ENCODE data around the gene SYN1.

The SYN1 gene

DNA sequence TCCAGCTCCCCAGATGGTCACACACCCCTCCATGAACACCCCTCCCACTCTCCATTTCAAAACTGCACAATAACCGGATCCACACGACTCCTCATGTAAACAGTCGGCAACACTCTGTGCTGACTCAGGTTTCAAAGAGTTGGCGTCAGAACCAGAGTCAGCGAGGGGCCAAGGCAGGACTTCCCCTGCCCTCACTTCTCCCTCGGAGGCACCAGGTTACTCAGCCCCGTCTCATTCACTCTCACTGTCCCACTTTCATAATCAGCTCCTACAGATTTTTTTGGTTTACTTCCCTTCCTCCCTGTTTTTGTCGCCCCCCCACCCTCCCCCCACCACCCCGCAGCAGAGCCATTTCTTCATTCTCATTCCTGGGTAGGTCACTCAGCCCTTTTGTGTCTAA lies 40.1 kb downstream of the SYN1 start:
- Mint-ChIP-seq H3K4me1 (ENCODE audit: low read depth) (peaks cover 67% of the 10 kb centered on the region), H3K36me3 (ENCODE audit: low read depth) (peaks cover 14% of the 10 kb centered on the region), H3K27ac (peak overlapping the region; percentile 79), H3K27me3 (peaks cover 16% of the 10 kb centered on the region), H3K4me3 (peak overlapping the region; percentile 59), H3K9me3 (no peaks in the 10 kb centered on the region)
- intact Hi-C loops (cut with micrococcal nuclease) = no loop called here

DNA sequence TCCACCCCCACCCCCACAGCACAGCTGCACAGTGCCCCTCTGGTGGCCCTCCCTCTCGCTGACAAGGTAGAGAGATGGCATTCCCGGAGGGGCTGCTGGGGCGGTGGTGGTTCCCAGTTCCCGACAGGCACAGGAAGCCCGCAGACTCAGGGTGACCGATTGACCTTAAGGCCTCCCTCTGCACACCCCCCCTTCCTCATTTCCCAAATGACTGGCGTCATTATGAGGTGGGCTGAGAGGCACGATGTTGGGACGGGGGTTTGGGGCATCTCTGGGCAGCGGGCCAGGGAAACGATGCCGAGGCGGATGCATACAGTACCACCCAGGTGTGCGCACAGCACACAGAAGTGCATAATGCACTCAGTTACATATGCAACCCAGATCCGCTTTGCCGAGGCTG lies 41.0 kb downstream of the SYN1 start:
- peak overlapping the region; percentile 79 for H3K27ac Mint-ChIP-seq
- peaks cover 21% of the 10 kb centered on the region for H3K27me3 Mint-ChIP-seq
- H3K9me3 Mint-ChIP-seq = no peaks in the 10 kb centered on the region
- no peak overlapping the region for H3K4me3 Mint-ChIP-seq
- peaks cover 7% of the 10 kb centered on the region for H3K36me3 Mint-ChIP-seq (ENCODE audit: low read depth)
- peaks cover 61% of the 10 kb centered on the region for H3K4me1 Mint-ChIP-seq (ENCODE audit: low read depth)
- intact Hi-C loops (cut with micrococcal nuclease) = no loop called here

GRCh38 chrX:47577901-47578300 lies 41.8 kb downstream of the SYN1 start:
- Mint-ChIP-seq H3K27ac (peak overlapping the region; percentile 79), H3K4me3 (no peak overlapping the region), H3K27me3 (peaks cover 26% of the 10 kb centered on the region), H3K9me3 (no peaks in the 10 kb centered on the region), H3K4me1 (ENCODE audit: low read depth) (peaks cover 61% of the 10 kb centered on the region), H3K36me3 (ENCODE audit: low read depth) (no peaks in the 10 kb centered on the region)
- intact Hi-C loops (cut with micrococcal nuclease) = no loop called here

DNA sequence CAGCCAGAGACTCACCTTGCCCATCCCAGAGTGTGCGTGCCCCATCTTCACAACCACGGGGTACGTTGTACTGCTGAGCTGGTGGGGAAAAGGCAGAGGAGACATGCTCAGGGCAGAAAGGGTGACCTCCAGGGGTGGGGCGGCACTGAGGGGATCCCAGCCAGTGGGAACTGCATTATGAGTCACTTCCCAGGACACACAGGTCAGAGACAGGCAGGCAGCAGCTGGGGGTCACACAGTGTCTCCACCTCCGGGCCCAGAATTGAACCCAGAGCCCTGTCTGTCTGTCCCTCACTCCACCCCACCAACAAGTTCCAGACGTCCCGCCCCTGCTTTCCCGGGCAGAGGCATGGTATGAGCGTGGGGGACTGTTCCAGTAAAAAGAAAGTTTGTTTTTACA lies 42.2 kb downstream of the SYN1 start:
- H3K4me3 Mint-ChIP-seq = no peak overlapping the region

GRCh38 chrX:47576021-47576898 lies 43.4 kb downstream of the SYN1 start:
- intact Hi-C loops (cut with micrococcal nuclease) = no loop called here
- no peaks in the 10 kb centered on the region for H3K9me3 Mint-ChIP-seq
- H3K27me3 Mint-ChIP-seq = peaks cover 26% of the 10 kb centered on the region
- H3K4me1 Mint-ChIP-seq (ENCODE audit: low read depth) = peaks cover 62% of the 10 kb centered on the region
- H3K4me3 Mint-ChIP-seq = no peak overlapping the region
- H3K27ac Mint-ChIP-seq = no peak overlapping the region
- H3K36me3 Mint-ChIP-seq (ENCODE audit: low read depth) = peaks cover 12% of the 10 kb centered on the region

More for the DNA sequence above, 42.2 kb downstream of the SYN1 start:
- intact Hi-C loops (cut with micrococcal nuclease) = no loop called here
- Mint-ChIP-seq H3K27me3 (peaks cover 26% of the 10 kb centered on the region), H3K4me1 (ENCODE audit: low read depth) (peaks cover 62% of the 10 kb centered on the region), H3K36me3 (ENCODE audit: low read depth) (peaks cover under 1% of the 10 kb centered on the region), H3K27ac (no peak overlapping the region), H3K9me3 (no peaks in the 10 kb centered on the region)

GRCh38 chrX:47574547-47575301 lies 44.9 kb downstream of the SYN1 start:
- H3K27me3 Mint-ChIP-seq = peaks cover 26% of the 10 kb centered on the region
- no peak overlapping the region for H3K4me3 Mint-ChIP-seq
- H3K4me1 Mint-ChIP-seq (ENCODE audit: low read depth) = peaks cover 68% of the 10 kb centered on the region
- no peaks in the 10 kb centered on the region for H3K9me3 Mint-ChIP-seq
- intact Hi-C loops (cut with micrococcal nuclease) = no loop called here
- H3K27ac Mint-ChIP-seq = no peak overlapping the region
- peaks cover 28% of the 10 kb centered on the region for H3K36me3 Mint-ChIP-seq (ENCODE audit: low read depth)

DNA sequence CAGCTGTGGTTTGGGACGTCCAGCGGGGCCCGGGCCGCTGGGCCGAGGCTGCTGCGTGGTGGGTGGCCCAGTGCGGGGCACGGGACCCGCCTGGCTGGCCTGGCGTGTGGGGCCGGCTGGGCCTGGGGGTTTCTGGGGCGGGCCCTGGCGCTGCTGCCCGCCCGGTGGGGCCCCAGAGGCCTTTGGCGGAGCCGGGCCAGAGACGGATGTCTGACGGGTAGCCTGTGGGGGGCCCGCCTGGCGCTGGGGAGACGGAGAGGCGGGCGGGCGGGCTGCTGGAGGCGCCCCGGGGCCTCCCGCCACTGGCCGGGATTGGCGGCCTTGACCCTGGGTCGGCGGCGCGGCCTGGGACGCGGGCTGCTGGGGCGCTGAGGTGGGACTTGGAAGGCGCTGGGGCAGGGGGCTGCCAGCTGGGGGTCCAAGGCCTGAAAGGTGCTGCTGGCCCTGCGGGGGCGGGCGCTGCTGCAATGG lies 45.5 kb downstream of the SYN1 start:
- intact Hi-C loops (cut with micrococcal nuclease) = no loop called here
- Mint-ChIP-seq H3K4me1 (ENCODE audit: low read depth) (peaks cover 62% of the 10 kb centered on the region), H3K9me3 (no peaks in the 10 kb centered on the region), H3K4me3 (peak overlapping the region; percentile 26), H3K27ac (peak overlapping the region; percentile 19), H3K27me3 (peaks cover 26% of the 10 kb centered on the region), H3K36me3 (ENCODE audit: low read depth) (peaks cover 34% of the 10 kb centered on the region)

DNA sequence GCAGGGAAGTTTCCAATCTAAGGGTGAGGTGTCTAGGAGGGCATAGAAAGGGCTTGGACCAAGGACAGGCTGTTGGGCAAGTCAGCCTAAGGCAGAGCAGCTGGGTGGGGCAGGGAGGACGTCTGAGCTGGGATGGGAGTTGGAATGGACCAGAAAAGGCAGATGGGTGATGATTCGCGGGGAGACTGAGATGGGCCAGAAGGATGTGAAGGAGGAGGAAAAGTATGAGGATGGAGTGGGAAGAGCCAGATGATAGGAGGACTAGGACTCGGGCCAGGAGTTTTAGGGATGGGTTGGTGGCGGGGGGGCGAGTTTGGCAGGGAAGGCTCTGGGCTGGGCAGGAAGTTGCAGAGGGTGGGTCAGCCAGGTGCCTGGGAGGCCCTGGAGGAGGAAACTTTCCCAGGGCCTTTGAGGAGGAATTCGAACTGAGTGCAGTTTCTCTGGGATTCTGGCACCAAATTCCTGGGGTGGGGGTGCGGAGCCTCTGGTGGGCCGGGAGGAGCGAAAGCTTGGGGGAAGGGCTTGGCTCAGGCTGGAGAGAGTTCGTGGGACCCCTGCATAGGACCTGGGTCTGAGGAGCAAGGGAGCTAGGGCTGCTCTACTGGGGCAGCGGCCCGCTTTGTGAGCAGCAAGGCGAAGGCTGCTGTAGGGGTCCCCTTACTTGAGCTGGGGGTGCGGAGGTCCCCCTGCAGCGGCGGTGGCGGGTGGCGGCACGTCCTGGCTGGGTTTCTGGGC lies 46.1 kb downstream of the SYN1 start:
- H3K27me3 Mint-ChIP-seq = peaks cover 26% of the 10 kb centered on the region
- H3K27ac Mint-ChIP-seq = peak overlapping the region; percentile 19
- H3K4me1 Mint-ChIP-seq (ENCODE audit: low read depth) = peaks cover 56% of the 10 kb centered on the region
- H3K9me3 Mint-ChIP-seq = no peaks in the 10 kb centered on the region
- intact Hi-C loops (cut with micrococcal nuclease) = no loop called here
- H3K36me3 Mint-ChIP-seq (ENCODE audit: low read depth) = peaks cover 40% of the 10 kb centered on the region
- H3K4me3 Mint-ChIP-seq = peak overlapping the region; percentile 26

- peak overlapping the region; percentile 19 for H3K27ac Mint-ChIP-seq
Measured at GRCh38 chrX:47572773-47573340, 46.8 kb downstream of the SYN1 start.

GRCh38 chrX:47571896-47572295 lies 47.8 kb downstream of the SYN1 start:
- H3K27me3 Mint-ChIP-seq = peaks cover 24% of the 10 kb centered on the region
- no peaks in the 10 kb centered on the region for H3K9me3 Mint-ChIP-seq
- H3K27ac Mint-ChIP-seq = no peak overlapping the region
- H3K4me1 Mint-ChIP-seq (ENCODE audit: low read depth) = peaks cover 40% of the 10 kb centered on the region
- intact Hi-C loops (cut with micrococcal nuclease) = no loop called here
- H3K36me3 Mint-ChIP-seq (ENCODE audit: low read depth) = peaks cover 54% of the 10 kb centered on the region
- no peak overlapping the region for H3K4me3 Mint-ChIP-seq

More at GRCh38 chrX:47572773-47573340, 46.8 kb downstream of the SYN1 start:
- H3K9me3 Mint-ChIP-seq = no peaks in the 10 kb centered on the region
- H3K27me3 Mint-ChIP-seq = peaks cover 26% of the 10 kb centered on the region
- no peak overlapping the region for H3K4me3 Mint-ChIP-seq
- intact Hi-C loops (cut with micrococcal nuclease) = no loop called here
- H3K4me1 Mint-ChIP-seq (ENCODE audit: low read depth) = peaks cover 50% of the 10 kb centered on the region
- peaks cover 45% of the 10 kb centered on the region for H3K36me3 Mint-ChIP-seq (ENCODE audit: low read depth)

DNA sequence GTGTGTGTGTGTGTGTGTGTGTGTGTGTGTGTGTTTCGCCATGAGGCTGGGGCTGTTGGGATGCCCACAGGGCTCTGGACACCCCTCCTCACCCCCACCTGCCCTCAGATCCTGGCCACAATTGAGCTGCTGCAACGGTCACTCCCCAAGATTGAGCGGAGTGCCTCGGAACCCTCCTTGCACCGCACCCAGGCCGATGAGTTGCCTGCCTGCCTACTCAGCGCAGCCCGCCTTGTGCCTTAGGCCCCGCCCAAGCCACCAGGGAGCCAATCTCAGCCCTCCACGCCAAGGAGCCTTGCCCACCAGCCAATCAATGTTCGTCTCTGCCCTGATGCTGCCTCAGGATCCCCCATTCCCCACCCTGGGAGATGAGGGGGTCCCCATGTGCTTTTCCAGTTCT lies 48.4 kb downstream of the SYN1 start:
- Mint-ChIP-seq H3K4me1 (ENCODE audit: low read depth) (peaks cover 37% of the 10 kb centered on the region), H3K4me3 (no peak overlapping the region), H3K27me3 (peaks cover 18% of the 10 kb centered on the region), H3K27ac (no peak overlapping the region), H3K9me3 (no peaks in the 10 kb centered on the region), H3K36me3 (ENCODE audit: low read depth) (peaks cover 61% of the 10 kb centered on the region)
- intact Hi-C loops (cut with micrococcal nuclease) = no loop called here

- H3K9me3 Mint-ChIP-seq = no peaks in the 10 kb centered on the region
- H3K36me3 Mint-ChIP-seq (ENCODE audit: low read depth) = peaks cover 65% of the 10 kb centered on the region
- peak overlapping the region; percentile 45 for H3K4me3 Mint-ChIP-seq
- peaks cover 15% of the 10 kb centered on the region for H3K27me3 Mint-ChIP-seq
- H3K27ac Mint-ChIP-seq = no peak overlapping the region
- H3K4me1 Mint-ChIP-seq (ENCODE audit: low read depth) = peaks cover 37% of the 10 kb centered on the region
- intact Hi-C loops (cut with micrococcal nuclease) = no loop called here
Measured at GRCh38 chrX:47570794-47571193, 48.9 kb downstream of the SYN1 start.

DNA sequence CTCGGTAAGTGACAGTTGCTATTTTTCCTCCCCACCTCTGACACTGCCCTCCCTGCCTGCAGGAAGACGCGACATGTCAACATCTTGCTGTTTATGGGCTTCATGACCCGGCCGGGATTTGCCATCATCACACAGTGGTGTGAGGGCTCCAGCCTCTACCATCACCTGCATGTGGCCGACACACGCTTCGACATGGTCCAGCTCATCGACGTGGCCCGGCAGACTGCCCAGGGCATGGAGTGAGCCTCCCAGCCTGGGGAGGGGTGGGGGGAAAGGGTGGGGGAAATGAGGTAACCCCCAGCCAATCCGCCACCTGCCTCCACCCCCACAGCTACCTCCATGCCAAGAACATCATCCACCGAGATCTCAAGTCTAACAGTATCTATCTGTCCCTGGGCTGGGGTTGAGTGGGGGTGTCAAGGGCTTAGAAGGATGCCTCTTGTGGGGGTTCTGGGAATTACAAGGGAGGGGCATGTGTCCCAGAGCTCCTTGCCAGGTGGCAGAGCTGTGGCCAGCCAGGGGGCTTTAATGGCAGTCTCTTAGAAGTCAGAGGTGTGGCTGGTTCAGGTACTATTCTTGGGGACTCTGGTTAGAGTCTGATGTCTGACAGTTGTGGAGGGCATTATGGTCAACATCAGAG lies 50.9 kb downstream of the SYN1 start:
- no peaks in the 10 kb centered on the region for H3K9me3 Mint-ChIP-seq
- H3K4me3 Mint-ChIP-seq = no peak overlapping the region
- H3K36me3 Mint-ChIP-seq (ENCODE audit: low read depth) = peaks cover 81% of the 10 kb centered on the region
- H3K27ac Mint-ChIP-seq = no peak overlapping the region
- peaks cover 6% of the 10 kb centered on the region for H3K27me3 Mint-ChIP-seq
- intact Hi-C loops (cut with micrococcal nuclease) = loop anchor here (10.0 kb wide), 1 partner anchor 456 kb away; no protein-coding TSS in a partner anchor
- peaks cover 45% of the 10 kb centered on the region for H3K4me1 Mint-ChIP-seq (ENCODE audit: low read depth)

All from dendritic cell treated with granulocyte-macrophage colony-stimulating factor and Interleukin-4, amounts not matched to agents 40 ng/mL and 50 ng/mL, for 4 days (primary cell).